GM12878 (cell line): ENCODE results near the gene BCKDHB. TPM values are rescaled to one million over a fixed set of nuclear protein-coding genes. Genes with fewer than 3 reads are reported as not detected.

Source experiments
- polyA plus RNA-seq, 11 experiments: library from polyadenylated mRNA; depleted of rRNA in 4 of 11; unstranded in 6 of 11; stranded (reverse) in 5 of 11; fragments of >200 nt; fragmentation: Nextera tagmentation in 4 of 11; fragmentation: Illumina TruSeq in 1 of 11; extraction: Ambion mirVana in 4 of 11; extraction: Trizol in 1 of 11; gene quantifications; 1 replicate in 1 of 11; 2 replicates in 10 of 11; pipeline versions ENCODE4 v1.2.1 to v1.2.3, GENCODE V29; 2011 to 2016; ENCODE audit warnings: inconsistent platforms in 2 of 11, missing spikeins in 2 of 11, low read depth in 1 of 11
- total RNA-seq, 4 experiments: library from RNA; depleted of rRNA in 3 of 4; stranded (reverse); fragments of >200 nt in 3 of 4; fragmentation: Illumina TruSeq in 1 of 4; extraction: Trizol in 1 of 4; gene quantifications; 2 replicates each; pipeline versions ENCODE4 v1.2.1 to v1.2.3, GENCODE V29; 2013 to 2021

BCKDHB gene
- total and polyA plus RNA-seq, 10 of the 15 experiments (the other 5 are each of a cell fraction or from before 2014, with no cell fraction given) = 12.9 to 57.1 (median 25.3) TPM

Other genes starting within 250 kb of the BCKDHB start
- gene ELOVL4, start 159.1 kb upstream of the BCKDHB start, total RNA-seq (2014; rRNA removed) = not detected in 2 replicates
- not detected in 2 replicates for gene ELOVL4, start 159.1 kb upstream of the BCKDHB start, total RNA-seq (2014; rRNA removed; fragmentation: Illumina TruSeq; extraction: Trizol)
- 0.08 TPM in 1 of 2 replicates, not detected in the other for gene ELOVL4, start 159.1 kb upstream of the BCKDHB start, total RNA-seq (2021)
- gene ELOVL4, start 159.1 kb upstream of the BCKDHB start, polyA plus RNA-seq (2011; rRNA removed) = not detected in 2 replicates
- gene ELOVL4, start 159.1 kb upstream of the BCKDHB start, polyA plus RNA-seq (2014; fragmentation: Illumina TruSeq; extraction: Trizol) = 0.08 TPM in 1 of 2 replicates, not detected in the other
- gene ELOVL4, start 159.1 kb upstream of the BCKDHB start, polyA plus RNA-seq (2014; fragmentation: Nextera tagmentation; extraction: Ambion mirVana) = under 1 TPM in 1 of 2 experiments, not detected in 1; 0.03 TPM
- gene ELOVL4, start 159.1 kb upstream of the BCKDHB start, polyA plus RNA-seq (2014; rRNA removed) = not detected in 2 replicates
- gene ELOVL4, start 159.1 kb upstream of the BCKDHB start, polyA plus RNA-seq (2016; fragmentation: Nextera tagmentation; extraction: Ambion mirVana) = under 1 TPM in 1 of 2 experiments, not detected in 1; 0.15 TPM
- 32.7 and 43.1 TPM in 2 replicates for gene TTK, start 102.0 kb upstream of the BCKDHB start, total RNA-seq (2014; rRNA removed)
- 50.5 and 52.4 TPM in 2 replicates for gene TTK, start 102.0 kb upstream of the BCKDHB start, total RNA-seq (2014; rRNA removed; fragmentation: Illumina TruSeq; extraction: Trizol)
- 28.9 and 29.4 TPM in 2 replicates for gene TTK, start 102.0 kb upstream of the BCKDHB start, total RNA-seq (2021)
- gene TTK, start 102.0 kb upstream of the BCKDHB start, polyA plus RNA-seq (2011; rRNA removed) = 39.3 and 72.3 TPM in 2 replicates
- gene TTK, start 102.0 kb upstream of the BCKDHB start, polyA plus RNA-seq (2014; fragmentation: Illumina TruSeq; extraction: Trizol) = 43.3 and 54.2 TPM in 2 replicates
- gene TTK, start 102.0 kb upstream of the BCKDHB start, polyA plus RNA-seq (2014; fragmentation: Nextera tagmentation; extraction: Ambion mirVana) = 10 to 100 TPM; 23.8 to 25.6 TPM
- gene TTK, start 102.0 kb upstream of the BCKDHB start, polyA plus RNA-seq (2014; rRNA removed) = 20.0 and 26.8 TPM in 2 replicates
- gene TTK, start 102.0 kb upstream of the BCKDHB start, polyA plus RNA-seq (2016; fragmentation: Nextera tagmentation; extraction: Ambion mirVana) = 10 to 100 TPM; 41.4 to 50.3 TPM